ENCODE measurements around the gene UGT1A9. TPM values are rescaled to one million over a fixed set of nuclear protein-coding genes. Genes with fewer than 3 reads are reported as not detected.
"Not testable (repeated sequence)": the region's sequence is repeated elsewhere in the genome, so short reads cannot be mapped to it uniquely, and the experiment has no call there.

Gene UGT1A9
- total RNA-seq, 2 donors from 2014 or later: not detected

- ATAC-seq (ENCODE audit: insufficient number of reproducible peaks, low FRiP score, low read depth) (no peak), DNase-seq (ENCODE audit: low spot score) (no peak)
- H3K9me3 ChIP-seq: no peaks in the 10 kb centered on the region
- no peaks in the 10 kb centered on the region for H3K4me1 ChIP-seq (ENCODE audit: control insufficient read depth in 1 of 2, low read depth in 2 of 2)
- H3K36me3 ChIP-seq: no peaks in the 10 kb centered on the region
- no peak for TF ChIP-seq CTCF (IDR thresholded peaks at IDR 0.05)
- H3K27ac ChIP-seq: no peak overlapping the region
- no peaks in the 10 kb centered on the region for H3K27me3 ChIP-seq (replicated peaks; ENCODE audit: insufficient read depth)
- H3K4me3 ChIP-seq: no peak overlapping the region
Observed at GRCh38 chr2:233643128-233643527, 28.6 kb upstream of the UGT1A9 start.

GRCh38 chr2:233646033-233646432, 25.7 kb upstream of the UGT1A9 start:
- H3K4me1 ChIP-seq (ENCODE audit: control insufficient read depth in 1 of 2, low read depth in 2 of 2); H3K27me3 ChIP-seq (replicated peaks; ENCODE audit: insufficient read depth); H3K27ac ChIP-seq; H3K36me3 ChIP-seq; H3K9me3 ChIP-seq; DNase-seq (ENCODE audit: low spot score); H3K4me3 ChIP-seq; ATAC-seq (ENCODE audit: insufficient number of reproducible peaks, low FRiP score, low read depth): not testable (repeated sequence)

- ATAC-seq (ENCODE audit: insufficient number of reproducible peaks, low FRiP score, low read depth): no peak
- H3K4me3 ChIP-seq: no peak overlapping the region
- no peaks in the 10 kb centered on the region for H3K9me3 ChIP-seq
- no peaks in the 10 kb centered on the region for H3K27me3 ChIP-seq (replicated peaks; ENCODE audit: insufficient read depth)
- H3K27ac ChIP-seq: no peak overlapping the region
- no peaks in the 10 kb centered on the region for H3K36me3 ChIP-seq
- DNase-seq (ENCODE audit: low spot score): no peak
- no peaks in the 10 kb centered on the region for H3K4me1 ChIP-seq (ENCODE audit: control insufficient read depth in 1 of 2, low read depth in 2 of 2)
- TF ChIP-seq CTCF (IDR thresholded peaks at IDR 0.05): no peak
Observed at GRCh38 chr2:233650981-233651380, 20.7 kb upstream of the UGT1A9 start.

- DNase-seq (ENCODE audit: low spot score): no peak
- ATAC-seq (ENCODE audit: insufficient number of reproducible peaks, low FRiP score, low read depth): no peak
- Histone ChIP-seq H3K36me3 (no peaks in the 10 kb centered on the region), H3K9me3 (no peaks in the 10 kb centered on the region), H3K4me1 (ENCODE audit: control insufficient read depth in 1 of 2, low read depth in 2 of 2) (no peaks in the 10 kb centered on the region), H3K27me3 (replicated peaks; ENCODE audit: insufficient read depth) (no peaks in the 10 kb centered on the region), H3K27ac (no peak overlapping the region), H3K4me3 (no peak overlapping the region)
- TF ChIP-seq CTCF (IDR thresholded peaks at IDR 0.05): no peak
Observed at GRCh38 chr2:233651430-233651829, 20.3 kb upstream of the UGT1A9 start.

GRCh38 chr2:233654501-233654900, 17.2 kb upstream of the UGT1A9 start:
- H3K9me3 ChIP-seq: no peaks in the 10 kb centered on the region
- no peaks in the 10 kb centered on the region for H3K4me1 ChIP-seq (ENCODE audit: control insufficient read depth in 1 of 2, low read depth in 2 of 2)
- ATAC-seq (ENCODE audit: insufficient number of reproducible peaks, low FRiP score, low read depth) (no peak), DNase-seq (ENCODE audit: low spot score) (no peak)
- TF ChIP-seq CTCF (IDR thresholded peaks at IDR 0.05): no peak
- no peaks in the 10 kb centered on the region for H3K27me3 ChIP-seq (replicated peaks; ENCODE audit: insufficient read depth)
- no peak overlapping the region for H3K4me3 ChIP-seq
- no peaks in the 10 kb centered on the region for H3K36me3 ChIP-seq
- no peak overlapping the region for H3K27ac ChIP-seq

GRCh38 chr2:233655043-233655442, 16.7 kb upstream of the UGT1A9 start:
- H3K36me3 ChIP-seq: no peaks in the 10 kb centered on the region
- H3K27ac ChIP-seq: no peak overlapping the region
- no peaks in the 10 kb centered on the region for H3K27me3 ChIP-seq (replicated peaks; ENCODE audit: insufficient read depth)
- no peaks in the 10 kb centered on the region for H3K4me1 ChIP-seq (ENCODE audit: control insufficient read depth in 1 of 2, low read depth in 2 of 2)
- H3K4me3 ChIP-seq: no peak overlapping the region
- no peak for ATAC-seq (ENCODE audit: insufficient number of reproducible peaks, low FRiP score, low read depth)
- no peaks in the 10 kb centered on the region for H3K9me3 ChIP-seq
- DNase-seq (ENCODE audit: low spot score): no peak
- no peak for TF ChIP-seq CTCF (IDR thresholded peaks at IDR 0.05)

- ATAC-seq (ENCODE audit: insufficient number of reproducible peaks, low FRiP score, low read depth); H3K36me3 ChIP-seq; DNase-seq (ENCODE audit: low spot score); H3K9me3 ChIP-seq; H3K4me1 ChIP-seq (ENCODE audit: control insufficient read depth in 1 of 2, low read depth in 2 of 2); H3K27me3 ChIP-seq (replicated peaks; ENCODE audit: insufficient read depth); H3K27ac ChIP-seq; H3K4me3 ChIP-seq: not testable (repeated sequence)
Observed at GRCh38 chr2:233655943-233656342, 15.8 kb upstream of the UGT1A9 start.

Measured in thoracic aorta (tissue), 2 donors.